Suprapubic skin (tissue), 4 donors: Measurements from ENCODE around the gene GIMAP7.

Source experiments
- CTCF ChIP-seq, 2 donors: fragments of 200-600 bp in 1 of 2; fragments of 450-650 bp in 1 of 2; sonication (generic) in 1 of 2; IDR thresholded peaks; one replicate each; pipeline ENCODE4 v1.5.1; 2016 to 2019; ENCODE audit warnings: antibody characterized with exemption in 2 of 2, mild to moderate bottlenecking in 1 of 2, moderate library complexity in 1 of 2
- POLR2A ChIP-seq, 2 donors: fragments of 450-650 bp; IDR thresholded peaks; one replicate each; pipeline ENCODE4 v1.6.1; 2017; ENCODE audit warnings: antibody characterized with exemption in 2 of 2, mild to moderate bottlenecking in 2 of 2, moderate library complexity in 2 of 2
- POLR2AphosphoS5 ChIP-seq, 3 donors: sonication (generic); formaldehyde crosslinking; IDR thresholded peaks; one replicate each; pipeline ENCODE4 v1.6.1; 2017; ENCODE audit warnings: antibody characterized with exemption in 3 of 3

GRCh38 chr7:150489782-150490181 lies 24.9 kb upstream of the GIMAP7 start:
- TF ChIP-seq POLR2A (IDR thresholded peaks at IDR 0.05) (no peak), CTCF (IDR thresholded peaks at IDR 0.05) (no peak), POLR2AphosphoS5 (IDR thresholded peaks at IDR 0.05) (no peak)
